HUES48 (cell line): Measurements from ENCODE around the gene RPGRIP1L.
A peak's percentile ranks its signal among the peaks of the same experiment; 100 is the strongest.

Experiments used
- H3K27ac ChIP-seq: one replicate; pipeline ENCODE4 v1.7.0; 2013; ENCODE audit warnings: low read depth, low read length, inconsistent platforms
- H3K27me3 ChIP-seq: 2 replicates; pipeline ENCODE4 v1.6.1; 2013; ENCODE audit warnings: mild to moderate bottlenecking, low read length; ENCODE audit not compliant: control insufficient read depth, insufficient read depth
- H3K36me3 ChIP-seq: 2 replicates; pipeline ENCODE4 v1.6.1; 2013; ENCODE audit warnings: low read length; ENCODE audit not compliant: control insufficient read depth, insufficient read depth
- H3K4me1 ChIP-seq: 2 replicates; pipeline ENCODE4 v1.6.1; 2013; ENCODE audit warnings: mild to moderate bottlenecking, low read length; ENCODE audit not compliant: control insufficient read depth, insufficient read depth
- H3K4me3 ChIP-seq: 2 replicates; pipeline ENCODE4 v1.5.1; 2013; ENCODE audit warnings: mild to moderate bottlenecking, low read depth, low read length
- H3K9ac ChIP-seq: 2 replicates; pipeline ENCODE4 v1.6.1; 2013; ENCODE audit warnings: mild to moderate bottlenecking, low read depth, low read length, moderate library complexity
- H3K9me3 ChIP-seq: 2 replicates; pipeline ENCODE4 v1.6.1; 2013; ENCODE audit warnings: low read length; ENCODE audit not compliant: control insufficient read depth, insufficient read depth

RPGRIP1L gene

DNA sequence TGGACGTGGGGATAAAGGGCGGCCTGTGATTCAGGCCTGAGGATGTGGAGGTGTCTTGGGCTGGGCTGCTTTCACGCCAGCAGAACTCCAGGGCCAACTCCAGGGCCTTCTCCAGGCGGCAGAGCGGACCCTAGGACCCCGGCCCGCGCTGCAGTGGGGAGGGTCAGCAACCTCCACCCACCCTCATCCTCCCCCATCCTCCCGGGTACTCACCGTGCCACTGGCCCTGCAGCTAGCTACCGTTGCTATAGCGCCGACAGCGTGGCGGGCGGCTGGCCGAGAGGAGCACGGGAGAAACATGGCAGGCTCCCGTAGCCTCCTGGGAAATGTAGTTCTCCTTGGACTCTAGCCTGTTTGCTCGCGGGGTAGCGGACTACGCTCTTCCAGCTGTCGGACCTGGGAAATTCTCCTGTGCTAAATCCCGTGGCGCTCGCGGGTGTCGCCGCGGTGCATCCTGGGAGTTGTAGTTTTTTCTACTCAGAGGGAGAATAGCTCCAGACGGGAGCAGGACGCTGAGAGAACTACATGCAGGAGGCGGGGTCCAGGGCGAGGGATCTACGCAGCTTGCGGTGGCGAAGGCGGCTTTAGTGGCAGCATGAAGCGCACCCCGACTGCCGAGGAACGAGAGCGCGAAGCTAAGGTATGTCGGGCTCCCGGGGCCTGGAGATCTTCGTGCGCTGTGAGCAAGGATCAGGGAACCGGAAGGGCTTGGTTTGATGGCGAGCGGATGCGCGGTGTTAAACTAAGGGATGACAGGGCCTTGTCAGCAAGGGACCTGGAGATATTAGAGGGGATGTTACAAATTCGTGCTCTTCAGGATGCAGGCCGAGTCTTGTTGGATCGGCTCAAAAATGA is at the start of gene RPGRIP1L, which contains the start of gene FTO:
TSS of gene RPGRIP1L (minus strand) at position 270 of the 855 bp plus-strand sequence. CDS start 3,136 bp downstream, outside the sequence.
TSS of gene FTO (plus strand) at position 567 of the 855 bp plus-strand sequence.
- Histone ChIP-seq H3K4me3 (peak within 1 kb of the TSS; percentile 70), H3K27ac (no peak within 1 kb of the TSS), H3K9me3 (no peaks in the 10 kb centered on the region), H3K9ac (peak within 1 kb of the TSS; percentile 65), H3K4me1 (no peaks in the 10 kb centered on the region), H3K27me3 (no peaks in the 10 kb centered on the region), H3K36me3 (peaks cover 8% of the 10 kb centered on the region; the same call in 1 of the 2 replicates)

DNA sequence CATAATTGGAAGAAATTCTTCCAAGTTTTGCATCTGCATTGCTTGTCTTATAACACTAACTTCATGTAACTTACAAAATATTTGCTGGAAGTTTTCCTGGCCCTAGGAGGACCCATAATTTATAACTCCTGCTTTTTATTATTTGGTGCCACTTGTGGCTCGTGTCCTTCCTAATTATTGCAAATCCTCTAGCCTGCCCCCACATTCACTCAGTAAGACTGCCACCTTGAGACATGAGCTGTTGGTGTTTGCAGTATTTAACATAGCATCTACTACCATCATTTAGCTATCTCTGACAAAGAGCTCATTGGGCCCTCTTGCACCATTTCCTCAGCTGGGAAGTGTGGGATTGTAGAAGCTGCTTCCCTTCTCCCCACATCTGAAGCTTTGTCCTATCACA is 49.8 kb upstream of the RPGRIP1L start:
- H3K27me3 ChIP-seq, result no peaks in the 10 kb centered on the region
- H3K36me3 ChIP-seq, result no peaks in the 10 kb centered on the region
- H3K4me3 ChIP-seq, result no peak overlapping the region
- peaks cover 13% of the 10 kb centered on the region for H3K4me1 ChIP-seq
- no peak overlapping the region for H3K27ac ChIP-seq
- H3K9ac ChIP-seq, result no peak overlapping the region
- H3K9me3 ChIP-seq, result no peaks in the 10 kb centered on the region

DNA sequence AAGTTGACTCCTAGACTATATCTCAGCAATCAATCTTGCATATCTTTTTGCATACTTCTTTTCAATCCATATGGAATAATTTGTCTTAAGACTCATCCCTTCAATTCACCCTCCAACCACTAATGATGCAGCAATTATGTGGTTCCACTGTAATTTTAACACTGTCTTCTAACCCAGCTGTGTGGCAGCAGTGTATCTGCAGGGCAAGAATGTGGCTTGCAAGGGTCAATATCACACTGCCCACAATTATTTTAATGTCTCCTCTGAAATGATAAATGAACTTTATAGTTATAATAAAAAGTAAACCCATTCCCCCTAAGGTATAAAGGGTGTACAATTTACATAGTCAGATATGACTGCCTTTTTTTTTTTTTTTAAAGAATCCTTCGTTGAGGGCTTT is 48.9 kb upstream of the RPGRIP1L start:
- H3K36me3 ChIP-seq, result no peaks in the 10 kb centered on the region
- no peaks in the 10 kb centered on the region; the same call in 1 of the 2 replicates for H3K9me3 ChIP-seq
- H3K27ac ChIP-seq, result no peak overlapping the region
- no peak overlapping the region for H3K4me3 ChIP-seq
- H3K27me3 ChIP-seq, result no peaks in the 10 kb centered on the region
- peaks cover 13% of the 10 kb centered on the region for H3K4me1 ChIP-seq
- no peak overlapping the region for H3K9ac ChIP-seq

DNA sequence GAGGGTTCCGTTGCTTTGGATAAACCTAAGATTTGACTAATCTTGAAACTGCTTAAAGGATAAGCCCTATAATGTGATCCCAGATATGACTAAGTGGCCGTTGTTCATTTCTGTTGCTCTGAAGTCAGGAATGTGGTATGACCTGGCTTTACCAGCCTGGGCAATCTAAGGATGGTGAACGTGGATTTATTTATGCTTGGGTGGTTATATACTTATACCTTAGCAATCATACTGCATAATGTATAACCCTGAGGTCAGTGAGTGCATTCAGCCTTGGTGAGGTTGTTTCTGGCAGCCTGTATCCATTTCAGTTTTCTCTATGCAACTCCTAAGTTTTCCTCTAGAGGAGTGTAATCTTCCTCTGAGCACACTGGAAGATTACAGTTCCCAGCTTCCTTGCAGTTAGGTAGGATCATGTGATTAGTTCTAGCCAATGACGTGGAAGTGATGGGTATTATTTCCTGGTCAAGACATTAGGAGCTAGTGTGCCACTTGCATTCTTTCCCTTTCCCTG is 42.2 kb upstream of the RPGRIP1L start:
- no peak overlapping the region for H3K9ac ChIP-seq

DNA sequence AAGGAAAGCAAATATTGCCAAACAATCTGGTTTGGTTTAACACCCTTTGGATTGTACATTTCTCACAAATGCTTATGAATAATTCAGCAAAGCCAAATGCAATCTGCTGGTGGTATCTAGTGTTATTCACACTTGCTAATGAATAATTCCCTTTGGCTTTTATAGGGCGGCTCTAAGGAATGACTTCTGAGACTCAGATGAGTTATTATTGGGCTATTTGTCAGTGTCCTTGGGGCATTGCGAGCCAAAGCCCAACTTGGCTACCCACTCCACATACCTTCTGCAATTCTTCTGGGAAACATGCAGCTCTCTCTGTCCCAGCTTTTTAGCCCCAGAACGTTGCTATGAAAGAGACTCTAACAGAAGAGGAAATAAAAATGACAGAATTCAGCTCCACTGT is 41.4 kb upstream of the RPGRIP1L start:
- Histone ChIP-seq H3K4me3 (no peak overlapping the region), H3K36me3 (no peaks in the 10 kb centered on the region), H3K27ac (peak overlapping the region; percentile 65), H3K9ac (no peak overlapping the region), H3K4me1 (peaks cover 15% of the 10 kb centered on the region), H3K9me3 (no peaks in the 10 kb centered on the region; the same call in 1 of the 2 replicates), H3K27me3 (no peaks in the 10 kb centered on the region)

More for the DNA sequence above, 42.2 kb upstream of the RPGRIP1L start:
- Histone ChIP-seq H3K4me1 (peaks cover 15% of the 10 kb centered on the region), H3K4me3 (no peak overlapping the region), H3K27ac (no peak overlapping the region), H3K27me3 (no peaks in the 10 kb centered on the region), H3K9me3 (no peaks in the 10 kb centered on the region; the same call in 1 of the 2 replicates), H3K36me3 (no peaks in the 10 kb centered on the region)

DNA sequence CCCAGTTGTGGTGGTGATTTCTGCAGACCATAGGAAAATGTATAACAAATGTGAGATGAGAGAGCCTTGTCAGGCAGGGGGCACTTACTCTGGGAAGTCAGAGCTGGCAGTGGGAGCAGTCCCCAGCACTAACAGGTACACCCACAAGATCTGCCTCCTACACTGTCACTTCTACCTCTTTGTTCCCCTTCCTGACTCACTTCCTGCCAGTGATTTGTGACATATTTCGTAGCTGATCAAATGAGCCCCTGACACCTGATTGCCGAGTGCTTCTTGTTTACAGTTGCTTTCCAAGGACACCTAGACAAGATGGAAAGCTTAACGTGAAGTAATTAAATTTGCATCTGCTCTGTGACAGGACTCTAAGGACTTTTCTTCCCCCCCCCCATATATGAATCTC is 40.8 kb upstream of the RPGRIP1L start:
- H3K27me3 ChIP-seq, result no peaks in the 10 kb centered on the region
- H3K9me3 ChIP-seq, result no peaks in the 10 kb centered on the region; the same call in 1 of the 2 replicates
- peak overlapping the region; percentile 65 for H3K27ac ChIP-seq
- no peak overlapping the region for H3K4me3 ChIP-seq
- H3K36me3 ChIP-seq, result no peaks in the 10 kb centered on the region
- no peak overlapping the region for H3K9ac ChIP-seq
- H3K4me1 ChIP-seq, result peaks cover 15% of the 10 kb centered on the region

DNA sequence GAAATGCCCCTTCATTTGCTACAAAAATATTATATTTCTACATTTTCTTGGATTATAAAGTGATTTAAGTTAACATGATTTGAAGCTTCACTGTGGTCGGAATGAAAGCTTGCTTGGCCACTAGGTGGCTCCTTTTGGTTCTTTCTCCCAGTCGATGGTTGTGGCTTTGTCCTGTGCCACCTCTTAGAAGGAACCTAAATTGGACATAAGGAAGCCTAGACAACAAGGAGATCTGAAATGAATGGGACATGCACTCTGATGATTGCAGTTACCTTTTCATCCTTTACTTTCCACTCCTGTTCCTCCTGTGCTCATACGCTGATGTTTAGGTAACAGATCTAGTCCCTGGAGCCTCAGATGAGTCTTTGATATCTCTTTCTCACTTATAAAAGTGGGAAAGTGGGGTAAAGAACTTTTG is 39.5 kb upstream of the RPGRIP1L start:
- H3K4me1 ChIP-seq, result peaks cover 15% of the 10 kb centered on the region
- no peaks in the 10 kb centered on the region; the same call in 1 of the 2 replicates for H3K9me3 ChIP-seq
- H3K27ac ChIP-seq, result no peak overlapping the region
- no peaks in the 10 kb centered on the region for H3K36me3 ChIP-seq
- no peak overlapping the region for H3K9ac ChIP-seq
- H3K27me3 ChIP-seq, result no peaks in the 10 kb centered on the region
- H3K4me3 ChIP-seq, result no peak overlapping the region

DNA sequence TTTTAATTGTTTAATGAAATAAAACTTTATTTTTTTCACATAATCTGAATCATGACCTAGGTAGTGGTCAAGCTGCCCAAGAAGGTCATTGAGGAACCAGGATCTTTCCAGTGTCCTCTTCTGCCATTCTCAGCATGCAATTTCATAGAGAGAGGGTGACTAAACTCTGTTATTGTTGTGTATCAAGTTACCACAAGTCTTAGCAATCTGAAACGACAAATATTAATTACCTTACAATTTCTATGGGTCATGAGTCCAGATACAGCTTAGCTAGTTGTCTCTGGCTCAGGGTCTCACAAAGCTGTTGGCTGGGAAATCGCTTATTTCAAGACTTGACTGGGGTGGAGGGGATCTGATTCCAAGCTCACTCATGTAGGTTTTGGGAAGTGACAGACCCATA is 37.9 kb upstream of the RPGRIP1L start:
- Histone ChIP-seq H3K9me3 (no peaks in the 10 kb centered on the region), H3K36me3 (no peaks in the 10 kb centered on the region), H3K27me3 (no peaks in the 10 kb centered on the region), H3K4me1 (peaks cover 15% of the 10 kb centered on the region), H3K27ac (no peak overlapping the region), H3K9ac (no peak overlapping the region), H3K4me3 (no peak overlapping the region)

DNA sequence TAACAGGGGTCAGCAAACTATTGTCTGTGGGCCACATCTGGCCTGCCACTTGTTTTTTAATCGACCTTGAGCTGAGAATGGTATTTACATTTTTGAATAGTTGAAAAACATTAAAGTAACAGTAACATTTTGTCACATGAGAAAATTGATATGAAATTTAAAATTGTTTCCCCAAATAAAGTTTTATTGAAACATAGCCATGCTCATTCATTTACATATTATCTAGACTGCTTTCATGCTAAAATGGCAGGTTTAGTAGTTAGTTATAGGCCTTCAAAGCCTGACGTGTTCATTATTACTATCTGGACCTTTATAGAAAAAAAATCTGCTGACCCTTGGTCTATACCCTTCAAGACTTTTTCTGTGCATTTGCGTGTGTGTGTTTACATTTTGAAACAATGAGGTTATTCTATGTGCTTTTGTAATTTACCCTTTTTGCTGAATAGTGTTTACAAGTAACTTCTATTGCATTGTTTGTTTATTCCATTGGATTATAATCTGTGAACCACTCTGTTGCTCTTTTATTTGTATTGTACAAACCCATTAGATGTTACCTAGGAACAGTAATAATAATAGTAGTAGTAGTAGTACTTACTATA is 37.4 kb upstream of the RPGRIP1L start:
- Histone ChIP-seq H3K9me3 (no peaks in the 10 kb centered on the region), H3K36me3 (no peaks in the 10 kb centered on the region), H3K4me3 (no peak overlapping the region), H3K4me1 (peaks cover 15% of the 10 kb centered on the region), H3K27me3 (no peaks in the 10 kb centered on the region), H3K9ac (no peak overlapping the region), H3K27ac (no peak overlapping the region)

DNA sequence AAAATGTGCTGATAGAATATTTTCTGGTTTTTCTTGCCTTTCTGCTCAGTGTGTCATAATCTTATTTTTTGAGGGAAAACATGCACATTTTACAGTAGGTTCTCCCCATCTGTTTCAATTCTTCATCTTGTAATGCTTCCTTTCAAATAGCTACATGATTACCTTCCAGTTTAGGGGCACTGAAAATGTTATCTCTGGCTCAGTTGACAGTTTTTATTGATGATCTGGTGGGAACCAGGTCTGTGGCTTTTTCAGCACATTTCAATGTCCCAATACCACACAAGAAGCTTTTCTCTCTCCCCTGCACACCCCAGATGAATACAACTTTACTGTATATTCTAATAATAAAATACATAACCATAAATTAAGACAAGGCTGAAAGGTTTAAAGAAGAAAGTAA is 36.8 kb upstream of the RPGRIP1L start:
- Histone ChIP-seq H3K27ac (no peak overlapping the region), H3K4me3 (no peak overlapping the region), H3K9ac (no peak overlapping the region), H3K9me3 (no peaks in the 10 kb centered on the region), H3K4me1 (peaks cover 15% of the 10 kb centered on the region), H3K27me3 (no peaks in the 10 kb centered on the region), H3K36me3 (no peaks in the 10 kb centered on the region)

DNA sequence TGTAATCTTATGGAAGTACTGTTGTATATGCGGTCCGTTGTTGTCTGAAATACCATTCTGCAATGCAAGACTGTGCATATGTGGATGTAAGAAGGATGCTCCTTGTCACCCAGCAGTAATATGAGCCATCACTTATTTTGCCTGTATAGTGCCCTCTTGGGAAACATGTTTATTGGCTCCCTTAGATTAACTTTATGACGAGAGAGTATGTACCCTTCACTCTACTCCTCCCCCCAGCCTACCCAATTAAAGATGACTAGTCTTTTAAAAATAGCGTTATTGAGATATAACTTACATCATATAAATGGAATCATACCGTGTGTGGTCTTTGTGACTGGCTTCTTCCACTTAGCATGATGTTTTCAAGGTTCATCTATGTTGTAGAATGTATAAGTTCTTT is 33.9 kb upstream of the RPGRIP1L start:
- no peaks in the 10 kb centered on the region; the same call in 1 of the 2 replicates for H3K4me1 ChIP-seq
- no peak overlapping the region for H3K9ac ChIP-seq
- no peaks in the 10 kb centered on the region for H3K36me3 ChIP-seq
- H3K9me3 ChIP-seq, result no peaks in the 10 kb centered on the region
- H3K27ac ChIP-seq, result no peak overlapping the region
- no peaks in the 10 kb centered on the region for H3K27me3 ChIP-seq
- no peak overlapping the region for H3K4me3 ChIP-seq
